Activated CD8-positive, alpha-beta T cell treated with anti-CD3 and anti-CD28 coated beads for 36 hours (primary cell): ENCODE data around the gene OR5H2. TPM values are rescaled to one million over a fixed set of nuclear protein-coding genes. Genes with fewer than 3 reads are reported as not detected.

Source experiments
- ATAC-seq: fragments of 200-7000 bp; cut with Tn5 transposase; one replicate; pipeline ENCODE4 v1.10.0; 2021; ENCODE audit warnings: mild to moderate bottlenecking, moderate library complexity
- CTCF ChIA-PET: fragments of 350-600 bp; sonication (Branson Sonifier 250); formaldehyde crosslinking; loops from one replicate; lab custom pipeline; 2021; ENCODE audit warnings: antibody characterized with exemption; lab: Charles Lee
- POLR2A ChIA-PET: fragments of 350-600 bp; sonication (Branson Sonifier 250); formaldehyde crosslinking; loops from one replicate; lab custom pipeline; 2021; ENCODE audit warnings: antibody characterized with exemption; lab: Charles Lee
- DNase-seq: peaks from one replicate; pipeline ENCODE4 v3.0.0-alpha.2; 2020
- H3K27ac Mint-ChIP-seq: one replicate; pipeline ENCODE4 v1.8.0; 2021; ENCODE audit warnings: mild to moderate bottlenecking, mixed read lengths
- H3K27me3 Mint-ChIP-seq: one replicate; pipeline ENCODE4 v1.8.0; 2021; ENCODE audit warnings: mixed read lengths
- H3K36me3 Mint-ChIP-seq: one replicate; pipeline ENCODE4 v1.8.0; 2021; ENCODE audit warnings: low read depth, mixed read lengths
- H3K4me1 Mint-ChIP-seq: one replicate; pipeline ENCODE4 v1.8.0; 2021; ENCODE audit warnings: low read depth, mixed read lengths
- H3K4me3 Mint-ChIP-seq: one replicate; pipeline ENCODE4 v1.8.0; 2021; ENCODE audit warnings: mild to moderate bottlenecking, moderate library complexity, mixed read lengths
- H3K9me3 Mint-ChIP-seq: one replicate; pipeline ENCODE4 v1.8.0; 2021; ENCODE audit warnings: mixed read lengths
- intact Hi-C: fragments of 100-400 bp; cut with micrococcal nuclease; formaldehyde crosslinking; loops from one replicate; pipeline ENCODE4 v1.10.0; 2022
- total RNA-seq, 2 experiments: library from RNA; stranded (reverse); gene quantifications; one replicate each; pipeline ENCODE4 v1.2.3, GENCODE V29; 2021
- TF ChIP-seq, protein P1 (sequence below): fragments of 200-600 bp; IDR thresholded peaks from one replicate; pipeline ENCODE4 v1.8.0; 2022; ENCODE audit warnings: antibody characterized with exemption, mild to moderate bottlenecking

The OR5H2 gene
- total RNA-seq, 2 experiments from 2014 or later = not detected

- no peak for ATAC-seq
Observed at GRCh38 chr3:98328933-98329332, 46.6 kb downstream of the OR5H2 start.

DNA sequence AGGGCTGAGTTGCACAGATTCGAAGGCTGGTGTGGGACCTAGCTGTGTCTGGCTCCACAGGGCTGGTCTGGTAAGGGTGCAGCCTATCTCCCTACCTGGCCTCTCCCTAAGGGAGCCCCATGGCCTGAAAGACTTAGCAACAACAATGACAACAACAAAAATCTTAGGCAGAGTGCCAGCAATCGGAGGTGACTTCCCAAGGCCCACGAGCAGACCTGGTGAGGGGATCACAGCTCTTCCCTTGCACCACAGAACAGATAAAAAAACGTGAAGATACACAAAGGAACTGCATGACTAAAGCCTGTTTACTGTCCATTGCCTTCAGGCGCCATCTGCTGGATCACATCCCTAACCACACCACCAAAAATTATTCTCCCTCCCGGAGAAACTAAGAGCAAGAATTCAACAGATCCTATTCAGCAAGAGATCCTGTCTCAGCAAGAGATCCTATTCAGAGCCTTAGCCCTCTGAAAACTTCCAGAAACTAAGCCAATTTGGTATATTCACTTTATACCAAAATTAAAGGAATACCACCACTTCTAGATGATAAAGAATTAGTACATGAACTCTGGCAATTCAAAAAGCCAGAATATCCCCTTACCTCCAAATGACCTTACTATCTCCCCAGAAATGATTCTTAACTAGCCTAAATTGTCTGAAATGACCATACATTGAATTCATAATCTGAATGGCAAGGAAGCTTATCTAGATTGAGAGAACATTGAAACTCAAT is 47.3 kb downstream of the OR5H2 start:
- CTCF ChIA-PET = interaction anchor here (0.6 to 3.2 kb wide), 24 partner anchors 9 to 565 kb away, joined by 3 to 42 read pairs (median 4); partner anchors contain the start of gene ARL6
- TF ChIP-seq, protein P1, sequence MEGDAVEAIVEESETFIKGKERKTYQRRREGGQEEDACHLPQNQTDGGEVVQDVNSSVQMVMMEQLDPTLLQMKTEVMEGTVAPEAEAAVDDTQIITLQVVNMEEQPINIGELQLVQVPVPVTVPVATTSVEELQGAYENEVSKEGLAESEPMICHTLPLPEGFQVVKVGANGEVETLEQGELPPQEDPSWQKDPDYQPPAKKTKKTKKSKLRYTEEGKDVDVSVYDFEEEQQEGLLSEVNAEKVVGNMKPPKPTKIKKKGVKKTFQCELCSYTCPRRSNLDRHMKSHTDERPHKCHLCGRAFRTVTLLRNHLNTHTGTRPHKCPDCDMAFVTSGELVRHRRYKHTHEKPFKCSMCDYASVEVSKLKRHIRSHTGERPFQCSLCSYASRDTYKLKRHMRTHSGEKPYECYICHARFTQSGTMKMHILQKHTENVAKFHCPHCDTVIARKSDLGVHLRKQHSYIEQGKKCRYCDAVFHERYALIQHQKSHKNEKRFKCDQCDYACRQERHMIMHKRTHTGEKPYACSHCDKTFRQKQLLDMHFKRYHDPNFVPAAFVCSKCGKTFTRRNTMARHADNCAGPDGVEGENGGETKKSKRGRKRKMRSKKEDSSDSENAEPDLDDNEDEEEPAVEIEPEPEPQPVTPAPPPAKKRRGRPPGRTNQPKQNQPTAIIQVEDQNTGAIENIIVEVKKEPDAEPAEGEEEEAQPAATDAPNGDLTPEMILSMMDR = peak; percentile 75
- no peak overlapping the region for H3K27ac Mint-ChIP-seq
- H3K9me3 Mint-ChIP-seq = no peaks in the 10 kb centered on the region
- H3K4me1 Mint-ChIP-seq = no peaks in the 10 kb centered on the region
- no peak overlapping the region for H3K4me3 Mint-ChIP-seq
- DNase-seq (peak; percentile 69), ATAC-seq (peak; percentile 89)
- peaks cover 19% of the 10 kb centered on the region for H3K27me3 Mint-ChIP-seq
- POLR2A ChIA-PET = interaction anchor here (1.2 kb wide), 1 partner anchor 231 kb away, joined by 3 read pairs; no protein-coding TSS in a partner anchor
- H3K36me3 Mint-ChIP-seq = no peaks in the 10 kb centered on the region
- intact Hi-C loops = loop anchor here (1.0 kb wide), 1 partner anchor 290 kb away; no protein-coding TSS in a partner anchor

More at GRCh38 chr3:98328933-98329332, 46.6 kb downstream of the OR5H2 start:
- H3K9me3 Mint-ChIP-seq = no peaks in the 10 kb centered on the region
- intact Hi-C loops = loop anchor here (1.0 kb wide), 1 partner anchor 290 kb away; no protein-coding TSS in a partner anchor
- no peak overlapping the region for H3K4me3 Mint-ChIP-seq
- POLR2A ChIA-PET = interaction anchor here (1.2 kb wide), 1 partner anchor 230 kb away, joined by 3 read pairs; no protein-coding TSS in a partner anchor
- no peaks in the 10 kb centered on the region for H3K4me1 Mint-ChIP-seq
- H3K36me3 Mint-ChIP-seq = no peaks in the 10 kb centered on the region
- H3K27ac Mint-ChIP-seq = no peak overlapping the region
- TF ChIP-seq, protein P1 = no peak
- no peak for DNase-seq
- H3K27me3 Mint-ChIP-seq = peaks cover 17% of the 10 kb centered on the region
- CTCF ChIA-PET = interaction anchor here (0.6 to 3.2 kb wide), 17 partner anchors 10 to 564 kb away, joined by 3 to 42 read pairs (median 4); partner anchors contain the start of gene ARL6

- intact Hi-C loops = no loop called here
- Mint-ChIP-seq H3K4me3 (no peak overlapping the region), H3K27ac (no peak overlapping the region), H3K36me3 (no peaks in the 10 kb centered on the region), H3K9me3 (no peaks in the 10 kb centered on the region), H3K27me3 (peaks cover 12% of the 10 kb centered on the region), H3K4me1 (no peaks in the 10 kb centered on the region)
- no peak for DNase-seq
- POLR2A ChIA-PET = no interaction called here
- TF ChIP-seq, protein P1 = no peak
- CTCF ChIA-PET = interaction anchor here (3.2 kb wide), 1 partner anchor 13 kb away, joined by 13 read pairs; no protein-coding TSS in a partner anchor
- ATAC-seq = no peak
Observed at GRCh38 chr3:98331329-98331728, 49.0 kb downstream of the OR5H2 start.

Other genes starting within 250 kb of the OR5H2 start
- not detected for gene GABRR3, start 247.2 kb upstream of the OR5H2 start, total RNA-seq
- not detected for gene OR5AC2, start 195.3 kb upstream of the OR5H2 start, total RNA-seq
- not detected for gene OR5H1, start 151.8 kb upstream of the OR5H2 start, total RNA-seq
- gene OR5H14, start 135.0 kb upstream of the OR5H2 start, total RNA-seq = not detected
- gene OR5H15, start 115.8 kb upstream of the OR5H2 start, total RNA-seq = not detected
- gene OR5H6, start 18.3 kb upstream of the OR5H2 start, total RNA-seq = not detected
- not detected for gene OR5K4, start 71.3 kb downstream of the OR5H2 start, total RNA-seq
- gene OR5K3, start 108.2 kb downstream of the OR5H2 start, total RNA-seq = not detected
- not detected for gene OR5K1, start 180.7 kb downstream of the OR5H2 start, total RNA-seq
- not detected for gene OR5K2, start 215.2 kb downstream of the OR5H2 start, total RNA-seq
- gene CLDND1, start 240.4 kb downstream of the OR5H2 start, total RNA-seq = 100 to 1,000 TPM; 190 to 198 TPM
- gene GPR15, start 249.5 kb downstream of the OR5H2 start, total RNA-seq = 1 to 10 TPM; 1.4 to 2.2 TPM